OCI-LY1 (cell line): Measurements from ENCODE around the gene C11orf21.

ENCODE experiments used
- H2AFZ ChIP-seq: fragments of 200-600 bp; sonication (generic), shearing (Covaris generic); 2 replicates; pipeline ENCODE4 v1.6.0; 2014; ENCODE audit warnings: antibody characterized with exemption, mild to moderate bottlenecking, low read length
- H3F3A ChIP-seq: fragments of 200-600 bp; sonication (generic), shearing (Covaris generic); 2 replicates; pipeline ENCODE4 v1.6.0; 2014; ENCODE audit warnings: mild to moderate bottlenecking, antibody characterized with exemption, low read length, moderate library complexity; ENCODE audit not compliant: insufficient read depth
- H3K27ac ChIP-seq: fragments of 200-600 bp; sonication (generic); 2 replicates; pipeline ENCODE4 v1.5.1; 2014; ENCODE audit warnings: low read length, mixed run types, mild to moderate bottlenecking, low read depth; ENCODE audit not compliant: poor library complexity, severe bottlenecking
- H3K27me3 ChIP-seq: fragments of 200-600 bp; sonication (generic); 2 replicates; pipeline ENCODE4 v1.6.0; 2014; ENCODE audit warnings: antibody characterized with exemption, mild to moderate bottlenecking, low read length, moderate library complexity; ENCODE audit not compliant: insufficient read depth
- H3K36me3 ChIP-seq: fragments of 200-600 bp; sonication (generic); 2 replicates; pipeline ENCODE4 v1.6.1; 2014; ENCODE audit warnings: mild to moderate bottlenecking, antibody characterized with exemption, low read length, moderate library complexity, mixed read lengths; ENCODE audit not compliant: insufficient read depth
- H3K4me1 ChIP-seq: fragments of 200-600 bp; sonication (generic); 2 replicates; pipeline ENCODE4 v1.5.1; 2014; ENCODE audit warnings: mild to moderate bottlenecking, low read length, moderate library complexity; ENCODE audit not compliant: insufficient read depth, severe bottlenecking
- H3K4me2 ChIP-seq: fragments of 200-600 bp; sonication (generic), shearing (Covaris generic); 2 replicates; pipeline ENCODE4 v1.6.1; 2014; ENCODE audit warnings: low read length
- H3K4me3 ChIP-seq: fragments of 200-600 bp; sonication (generic); 2 replicates; pipeline ENCODE4 v1.5.1; 2014; ENCODE audit warnings: low read length, low read depth, mild to moderate bottlenecking, mixed read lengths; ENCODE audit not compliant: poor library complexity, severe bottlenecking
- H3K79me2 ChIP-seq: fragments of 200-600 bp; shearing (Covaris generic); 2 replicates; pipeline ENCODE4 v1.6.1; 2016; ENCODE audit warnings: mixed run types, low read length, mixed read lengths; ENCODE audit not compliant: insufficient read depth
- H3K9ac ChIP-seq: fragments of 200-600 bp; sonication (generic), shearing (Covaris generic); 2 replicates; pipeline ENCODE4 v1.6.1; 2014; ENCODE audit warnings: mild to moderate bottlenecking, low read length, mixed read lengths
- H3K9me2 ChIP-seq: fragments of 200-600 bp; sonication (generic), shearing (Covaris generic); 2 replicates; pipeline ENCODE4 v1.6.1; 2014; ENCODE audit warnings: low read depth, mild to moderate bottlenecking, low read length, mixed read lengths
- H3K9me3 ChIP-seq: fragments of 200-600 bp; shearing (Covaris generic); 2 replicates; pipeline ENCODE4 v1.6.1; 2014; ENCODE audit warnings: low read length, mixed read lengths
- H4K20me1 ChIP-seq: fragments of 200-600 bp; sonication (generic), shearing (Covaris generic); 2 replicates; pipeline ENCODE4 v1.6.0; 2016; ENCODE audit warnings: mild to moderate bottlenecking, low read length; ENCODE audit not compliant: insufficient read depth
- CTCF ChIP-seq: fragments of 200-600 bp; sonication (generic), shearing (Covaris generic); IDR thresholded peaks from 2 replicates; pipeline ENCODE4 v1.5.1; 2017; ENCODE audit warnings: mild to moderate bottlenecking, antibody characterized with exemption, low read length, moderate library complexity, mixed read lengths
- EZH2 ChIP-seq: fragments of 200-600 bp; sonication (generic), shearing (Covaris generic); IDR thresholded peaks from 2 replicates; pipeline ENCODE4 v1.8.0; 2017; ENCODE audit warnings: borderline replicate concordance, mixed run types, mild to moderate bottlenecking, antibody characterized with exemption, low read length, moderate library complexity, mixed read lengths

The C11orf21 gene

GRCh38 chr11:2297623-2298030 is 4.1 kb downstream of the C11orf21 start:
- Histone ChIP-seq H3K9me2 (no peaks in the 10 kb centered on the region), H3F3A (no peaks in the 10 kb centered on the region), H3K36me3 (no peaks in the 10 kb centered on the region), H2AFZ (no peak overlapping the region), H3K79me2 (no peaks in the 10 kb centered on the region), H3K4me1 (no peaks in the 10 kb centered on the region), H3K4me2 (no peak overlapping the region), H3K27ac (no peak overlapping the region), H3K9me3 (no peaks in the 10 kb centered on the region), H4K20me1 (no peaks in the 10 kb centered on the region), H3K9ac (no peak overlapping the region), H3K4me3 (no peak overlapping the region), H3K27me3 (peaks cover 3% of the 10 kb centered on the region; the same call in 1 of the 2 replicates)
- TF ChIP-seq EZH2, result no peak
- TF ChIP-seq CTCF, result no peak

GRCh38 chr11:2296913-2297622 is 4.7 kb downstream of the C11orf21 start:
- Histone ChIP-seq H3K27ac (no peak overlapping the region), H3F3A (no peaks in the 10 kb centered on the region), H4K20me1 (no peaks in the 10 kb centered on the region), H3K9me2 (no peaks in the 10 kb centered on the region), H2AFZ (no peak overlapping the region), H3K27me3 (peaks cover 3% of the 10 kb centered on the region; the same call in 1 of the 2 replicates), H3K36me3 (no peaks in the 10 kb centered on the region), H3K9me3 (no peaks in the 10 kb centered on the region), H3K4me1 (no peaks in the 10 kb centered on the region), H3K9ac (no peak overlapping the region), H3K4me2 (no peak overlapping the region), H3K79me2 (no peaks in the 10 kb centered on the region), H3K4me3 (no peak overlapping the region)
- TF ChIP-seq CTCF, result no peak
- no peak for TF ChIP-seq EZH2

- Histone ChIP-seq H4K20me1 (no peaks in the 10 kb centered on the region), H3K4me3 (no peak overlapping the region)
- TF ChIP-seq CTCF, result no peak
- TF ChIP-seq EZH2, result no peak
These were observed 5.5 kb downstream of the C11orf21 start for GRCh38 chr11:2295971-2296912.

More at GRCh38 chr11:2295971-2296912, 5.5 kb downstream of the C11orf21 start:
- no peaks in the 10 kb centered on the region for H3K79me2 ChIP-seq
- no peaks in the 10 kb centered on the region for H3K9me3 ChIP-seq
- no peak overlapping the region for H3K9ac ChIP-seq
- H3K4me2 ChIP-seq, result no peak overlapping the region
- no peaks in the 10 kb centered on the region; the same call in 1 of the 2 replicates for H3K27me3 ChIP-seq
- no peaks in the 10 kb centered on the region for H3K9me2 ChIP-seq
- H3F3A ChIP-seq, result no peaks in the 10 kb centered on the region
- H3K27ac ChIP-seq, result no peak overlapping the region
- no peak overlapping the region for H2AFZ ChIP-seq
- H3K36me3 ChIP-seq, result no peaks in the 10 kb centered on the region
- H3K4me1 ChIP-seq, result no peaks in the 10 kb centered on the region
